Natural killer cell (primary cell): Measurements from ENCODE around the gene PRPF6. TPM values are rescaled to one million over a fixed set of nuclear protein-coding genes. Genes with fewer than 3 reads are reported as not detected.

Experiments used
- ATAC-seq, 3 donors: fragments of 150-1000 bp in 2 of 3; fragments of 200-7000 bp in 1 of 3; cut with Tn5 transposase; 1 replicate in 1 of 3; 2 replicates in 2 of 3; pipeline ENCODE4 v1.10.0; 2021; ENCODE audit warnings: mild to moderate bottlenecking in 2 of 3, moderate library complexity in 2 of 3
- DNase-seq, 2 donors: peaks; one replicate each; pipeline versions ENCODE4 v3.0.0 to v3.0.0-alpha.2; 2013 to 2021; ENCODE audit warnings: mixed read lengths in 1 of 2
- H3K27ac ChIP-seq: one replicate; pipeline ENCODE4 v1.5.1; 2013; ENCODE audit warnings: mild to moderate bottlenecking, low read length
- H3K27me3 ChIP-seq: one replicate; pipeline ENCODE4 v1.6.1; 2013; ENCODE audit warnings: low read length; ENCODE audit not compliant: control insufficient read depth, insufficient read depth
- H3K36me3 ChIP-seq: one replicate; pipeline ENCODE4 v1.6.1; 2013; ENCODE audit warnings: low read length; ENCODE audit not compliant: control insufficient read depth, insufficient read depth
- H3K4me1 ChIP-seq: one replicate; pipeline ENCODE4 v1.6.1; 2013; ENCODE audit warnings: low read length; ENCODE audit not compliant: control insufficient read depth, insufficient read depth
- H3K4me3 ChIP-seq: one replicate; pipeline ENCODE4 v1.5.1; 2013; ENCODE audit warnings: low read length
- H3K9me3 ChIP-seq: one replicate; pipeline ENCODE4 v1.6.1; 2013; ENCODE audit warnings: low read length; ENCODE audit not compliant: control insufficient read depth, insufficient read depth
- H3K27ac Mint-ChIP-seq, 2 donors: one replicate each; pipeline ENCODE4 v1.8.0; 2022; ENCODE audit warnings: mild to moderate bottlenecking in 2 of 2, mixed read lengths in 2 of 2, moderate library complexity in 1 of 2
- H3K27me3 Mint-ChIP-seq, 2 donors: one replicate each; pipeline ENCODE4 v1.8.0; 2022; ENCODE audit warnings: low read depth in 2 of 2, mixed read lengths in 2 of 2
- H3K36me3 Mint-ChIP-seq: one replicate; pipeline ENCODE4 v1.8.0; 2022; ENCODE audit warnings: mixed read lengths
- H3K4me1 Mint-ChIP-seq, 2 donors: one replicate each; pipeline ENCODE4 v1.8.0; 2022; ENCODE audit warnings: mixed read lengths in 2 of 2
- H3K4me3 Mint-ChIP-seq: one replicate; pipeline ENCODE4 v1.8.0; 2022; ENCODE audit warnings: mild to moderate bottlenecking, moderate library complexity, mixed read lengths
- H3K9me3 Mint-ChIP-seq, 2 donors: one replicate each; pipeline ENCODE4 v1.8.0; 2022; ENCODE audit warnings: mixed read lengths in 2 of 2
- CTCF ChIP-seq: fragments of 200-600 bp; IDR thresholded peaks from one replicate; pipeline ENCODE4 v1.8.0; 2022; ENCODE audit warnings: antibody characterized with exemption
- WGBS: methylation state at CpG from one replicate; pipeline ENCODE4 v1.1.7; 2013; ENCODE audit warnings: missing lambda C conversion rate; ENCODE audit not compliant: insufficient coverage; 5-methylcytosine and 5-hydroxymethylcytosine counted together
- intact Hi-C: fragments of 100-400 bp; cut with micrococcal nuclease; formaldehyde crosslinking; loops from one replicate; pipeline ENCODE4 v1.14.2; 2022
- total RNA-seq, 4 donors: library from RNA; stranded (reverse); fragments of 120-200 nt in 1 of 4; gene quantifications; one replicate each; pipeline versions ENCODE4 v1.2.3 to v1.2.4, GENCODE V29; 2013 to 2022

PRPF6 gene
- total RNA-seq, 3 donors from 2014 or later (not counting 1 experiment from before 2014, with no cell fraction given) = 52.7 to 63.0 (median 55.0) TPM

- H3K9me3 ChIP-seq = no peaks in the 10 kb centered on the region
- Mint-ChIP-seq H3K27me3 (no peaks in the 10 kb centered on the region), H3K9me3 (no peaks in the 10 kb centered on the region), H3K4me3 (peak within 1 kb of the TSS; percentile 87), H3K36me3 (no peaks in the 10 kb centered on the region), H3K4me1 (peaks cover 6 to 17% of the 10 kb centered on the region in 2 donors), H3K27ac (peak within 1 kb of the TSS; percentile 59 to 73)
- no peaks in the 10 kb centered on the region for H3K36me3 ChIP-seq
- peak; percentile 86 to 94 (median 86) for ATAC-seq
- peaks cover 33% of the 10 kb centered on the region for H3K4me1 ChIP-seq
- WGBS = under 1% methylated on average over 105 of the region's 105 CpGs
- DNase-seq = peak; percentile 88 to 93
- peak within 1 kb of the TSS; percentile 34 for H3K27ac ChIP-seq
- peak within 1 kb of the TSS; percentile 65 for H3K4me3 ChIP-seq
- no peaks in the 10 kb centered on the region for H3K27me3 ChIP-seq
- intact Hi-C loops = loop anchor here (1.0 to 2.0 kb wide), 2 partner anchors 23 to 91 kb away; partner anchors contain the start of genes SAMD10 and TPD52L2
- no peak for TF ChIP-seq CTCF
Measured at GRCh38 chr20:63955827-63956663, 24.9 kb upstream of the PRPF6 start, which contains the start of gene UCKL1. Gene UCKL1 (minus strand): TSS chr20:63956416. CDS start chr20:63956372, 44 bp downstream.

- no peaks in the 10 kb centered on the region for H3K9me3 ChIP-seq
- WGBS = 2% methylated on average over 13 of the region's 15 CpGs
- H3K27ac ChIP-seq = no peak overlapping the region
- H3K36me3 ChIP-seq = peaks cover 2% of the 10 kb centered on the region
- ATAC-seq (peak in 2 of 3 donors; percentile 11 to 22), DNase-seq (no peak)
- H3K27me3 Mint-ChIP-seq = no peaks in the 10 kb centered on the region
- no peaks in the 10 kb centered on the region for H3K9me3 Mint-ChIP-seq
- H3K36me3 Mint-ChIP-seq = no peaks in the 10 kb centered on the region
- no peaks in the 10 kb centered on the region for H3K27me3 ChIP-seq
- H3K27ac Mint-ChIP-seq = peak overlapping the region; percentile 59 to 73
- peaks cover 33% of the 10 kb centered on the region for H3K4me1 ChIP-seq
- H3K4me1 Mint-ChIP-seq = peaks cover 6 to 17% of the 10 kb centered on the region in 2 donors
- peak overlapping the region; percentile 50 for H3K4me3 ChIP-seq
- intact Hi-C loops = loop anchor here (1.0 to 2.0 kb wide), 2 partner anchors 22 to 91 kb away; partner anchors contain the start of genes SAMD10 and TPD52L2
- H3K4me3 Mint-ChIP-seq = peak overlapping the region; percentile 87
- no peak for TF ChIP-seq CTCF
Measured at GRCh38 chr20:63956664-63957003, 24.3 kb upstream of the PRPF6 start.

GRCh38 chr20:63957004-63957689 lies 23.8 kb upstream of the PRPF6 start:
- Mint-ChIP-seq H3K4me1 (peaks cover 6 to 17% of the 10 kb centered on the region in 2 donors), H3K27ac (peak overlapping the region in 1 of 2 donors; percentile 73), H3K27me3 (no peaks in the 10 kb centered on the region), H3K4me3 (peak overlapping the region; percentile 63), H3K36me3 (no peaks in the 10 kb centered on the region), H3K9me3 (no peaks in the 10 kb centered on the region)
- Histone ChIP-seq H3K27ac (no peak overlapping the region), H3K4me1 (peaks cover 33% of the 10 kb centered on the region), H3K4me3 (peak overlapping the region; percentile 50), H3K27me3 (no peaks in the 10 kb centered on the region), H3K9me3 (no peaks in the 10 kb centered on the region), H3K36me3 (peaks cover 2% of the 10 kb centered on the region)
- intact Hi-C loops = loop anchor here (2.0 kb wide), 1 partner anchor 22 kb away; the partner anchor contains the start of gene SAMD10
- TF ChIP-seq CTCF = no peak
- peak; percentile 48 to 79 for DNase-seq
- 5% methylated on average over 28 of the region's 28 CpGs for WGBS
- peak; percentile 2 to 29 (median 8) for ATAC-seq
